GM21737 (cell line): Measurements from ENCODE around the gene SERPINA12.

Experiments used
- ATAC-seq: cut with Tn5 transposase; IDR thresholded peaks from one replicate; pipeline ENCODE4 v1.9.1; 2021; ENCODE audit warnings: mild to moderate bottlenecking, moderate library complexity; ENCODE audit not compliant: unreplicated experiment

Gene SERPINA12

GRCh38 chr14:94509356-94509755, at the start of gene SERPINA12:
Gene SERPINA12, minus strand, starts transcription at chr14:94509469. Its CDS starts 11,072 bp downstream, at chr14:94498397.
- no peak for ATAC-seq

GRCh38 chr14:94558842-94559241, 49.6 kb upstream of the SERPINA12 start:
- ATAC-seq = no peak

- ATAC-seq = no peak
Observed at GRCh38 chr14:94557327-94557726, 48.1 kb upstream of the SERPINA12 start.

GRCh38 chr14:94555991-94556390, 46.7 kb upstream of the SERPINA12 start:
- no peak for ATAC-seq

- ATAC-seq = no peak
Observed at GRCh38 chr14:94550041-94550440, 40.8 kb upstream of the SERPINA12 start.

GRCh38 chr14:94548999-94549985, 40.0 kb upstream of the SERPINA12 start:
- no peak for ATAC-seq

GRCh38 chr14:94548131-94548998, 39.1 kb upstream of the SERPINA12 start:
- ATAC-seq = no peak

- ATAC-seq = no peak
Observed at GRCh38 chr14:94547726-94548125, 38.5 kb upstream of the SERPINA12 start.

GRCh38 chr14:94547151-94547680, 37.9 kb upstream of the SERPINA12 start:
- no peak for ATAC-seq

- ATAC-seq = no peak
Observed at GRCh38 chr14:94545131-94545841, 36.0 kb upstream of the SERPINA12 start.

- no peak for ATAC-seq
Observed at GRCh38 chr14:94544726-94545125, 35.5 kb upstream of the SERPINA12 start.

- ATAC-seq = no peak
Observed at GRCh38 chr14:94543449-94544124, 34.3 kb upstream of the SERPINA12 start.

- ATAC-seq = no peak
Observed at GRCh38 chr14:94542811-94543440, 33.7 kb upstream of the SERPINA12 start.

GRCh38 chr14:94542111-94542810, 33.0 kb upstream of the SERPINA12 start:
- no peak for ATAC-seq

- no peak for ATAC-seq
Observed at GRCh38 chr14:94541234-94541975, 32.1 kb upstream of the SERPINA12 start.

GRCh38 chr14:94540031-94540794, 30.9 kb upstream of the SERPINA12 start:
- ATAC-seq = no peak

GRCh38 chr14:94539181-94539580, 29.9 kb upstream of the SERPINA12 start:
- no peak for ATAC-seq
